T-helper 9 cell (primary cell): ENCODE measurements around the gene MAJIN.

ENCODE experiments used
- DNase-seq: peaks from one replicate; pipeline ENCODE4 v3.0.0-alpha.2; 2020

Gene MAJIN

GRCh38 chr11:64891215-64891848 lies 80.6 kb downstream of the MAJIN start:
- no peak for DNase-seq

GRCh38 chr11:64890522-64890939 lies 81.4 kb downstream of the MAJIN start:
- DNase-seq, result no peak

GRCh38 chr11:64888729-64889511 lies 83.0 kb downstream of the MAJIN start:
- no peak for DNase-seq

GRCh38 chr11:64888406-64888728 lies 83.5 kb downstream of the MAJIN start:
- no peak for DNase-seq
